SHP77 (cell line): Measurements from ENCODE around the gene ZNF618.
A peak's percentile ranks its signal among the peaks of the same experiment; 100 is the strongest.
"Not testable (repeated sequence)": the region's sequence is repeated elsewhere in the genome, so short reads cannot be mapped to it uniquely, and the experiment has no call there.

Experiments
- DNase-seq, 2 experiments: peaks; one replicate each; lab custom pipeline; 2025; lab: John Stamatoyannopoulos, UW

ZNF618 gene

GRCh38 chr9:114038724-114039313, 162.7 kb downstream of the ZNF618 start:
- DNase-seq, result no peak

GRCh38 chr9:114039484-114039883, 163.4 kb downstream of the ZNF618 start:
- no peak for DNase-seq

- not testable (repeated sequence) for DNase-seq
Measured at GRCh38 chr9:114043660-114044059, 167.6 kb downstream of the ZNF618 start.

GRCh38 chr9:114046237-114046755, 170.2 kb downstream of the ZNF618 start:
- DNase-seq, result no peak

- DNase-seq, result no peak
Measured at GRCh38 chr9:114046875-114047274, 170.8 kb downstream of the ZNF618 start.

- peak; percentile 17 to 21 for DNase-seq
Measured at GRCh38 chr9:114047717-114048116, 171.6 kb downstream of the ZNF618 start.

GRCh38 chr9:114048533-114049415, 172.7 kb downstream of the ZNF618 start:
- no peak for DNase-seq

- no peak for DNase-seq
Measured at GRCh38 chr9:114049441-114050225, 173.5 kb downstream of the ZNF618 start.

GRCh38 chr9:114050226-114050568, 174.1 kb downstream of the ZNF618 start:
- no peak for DNase-seq

GRCh38 chr9:114050646-114051045, 174.5 kb downstream of the ZNF618 start:
- DNase-seq, result no peak

- no peak for DNase-seq
Measured at GRCh38 chr9:114051281-114051680, 175.2 kb downstream of the ZNF618 start.

- no peak for DNase-seq
Measured at GRCh38 chr9:114051706-114052105, 175.6 kb downstream of the ZNF618 start.

- no peak for DNase-seq
Measured at GRCh38 chr9:114053246-114054005, 177.3 kb downstream of the ZNF618 start.

GRCh38 chr9:114054191-114054690, 178.1 kb downstream of the ZNF618 start:
- DNase-seq, result no peak

- no peak for DNase-seq
Measured at GRCh38 chr9:114055061-114055460, 179.0 kb downstream of the ZNF618 start.

GRCh38 chr9:114055894-114056293, 179.8 kb downstream of the ZNF618 start:
- DNase-seq, result no peak

GRCh38 chr9:114056527-114056926, 180.4 kb downstream of the ZNF618 start:
- no peak for DNase-seq

- DNase-seq, result no peak
Measured at GRCh38 chr9:114057161-114057885, 181.2 kb downstream of the ZNF618 start.

- DNase-seq, result no peak
Measured at GRCh38 chr9:114058688-114059046, 182.6 kb downstream of the ZNF618 start.

- DNase-seq, result no peak
Measured at GRCh38 chr9:114059047-114059803, 183.1 kb downstream of the ZNF618 start.
